Skin of body (tissue), 2 donors: ENCODE measurements around the gene SDR39U1. TPM values are rescaled to one million over a fixed set of nuclear protein-coding genes. Genes with fewer than 3 reads are reported as not detected.

Experiments
- DNase-seq: peaks from one replicate; lab custom pipeline; 2025; lab: John Stamatoyannopoulos, UW
- total RNA-seq: library from RNA; depleted of rRNA; stranded (reverse); fragments of >200 nt; gene quantifications from one replicate; pipeline ENCODE4 v1.2.3, GENCODE V29; 2014

The SDR39U1 gene
- total RNA-seq, 1 donor from 2014 or later: 13.5 TPM

DNA sequence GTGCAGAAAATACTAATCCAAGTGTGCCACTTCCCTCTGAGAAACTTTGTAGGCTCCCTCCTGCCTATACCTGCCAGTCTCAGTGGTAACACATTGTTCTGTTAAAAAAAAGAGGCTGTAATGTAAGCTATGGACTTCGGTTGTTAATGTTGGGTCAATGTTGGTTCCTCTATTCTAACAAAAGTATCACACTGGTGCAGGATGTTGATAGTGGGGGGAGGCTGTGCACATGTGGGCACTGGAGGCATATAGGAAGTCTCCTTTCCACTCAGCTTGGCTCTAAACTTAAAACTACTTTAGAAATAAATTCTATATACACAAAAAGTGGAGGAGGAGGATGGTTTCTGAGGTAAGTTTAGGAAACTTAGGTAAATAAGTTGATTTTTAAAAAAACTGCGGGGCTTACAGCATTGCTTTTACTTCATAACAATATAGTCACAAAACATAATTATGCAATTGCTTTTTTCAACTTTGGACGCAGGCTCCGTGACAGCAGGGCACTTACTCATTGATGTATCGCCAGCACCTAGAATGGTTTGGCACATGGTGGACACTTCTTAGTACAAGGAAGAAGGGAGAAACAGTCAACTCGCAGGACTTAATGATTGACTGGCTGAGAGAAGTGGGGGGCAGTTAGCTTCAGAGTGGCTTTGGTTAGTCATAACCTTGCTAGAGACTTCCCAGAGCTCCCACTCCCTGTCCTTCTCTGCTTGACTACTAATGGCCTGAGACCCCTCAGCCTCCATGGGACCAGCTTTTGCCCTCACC lies 51.7 kb downstream of the SDR39U1 start:
- no peak for DNase-seq

Other genes starting within 250 kb of the SDR39U1 start
- gene TM9SF1, start 247.3 kb downstream of the SDR39U1 start, total RNA-seq: 22.4 TPM
- not detected for gene TSSK4, start 237.1 kb downstream of the SDR39U1 start, total RNA-seq
- 30.1 TPM for gene CHMP4A, start 229.3 kb downstream of the SDR39U1 start, total RNA-seq
- gene MDP1, start 226.7 kb downstream of the SDR39U1 start, total RNA-seq: 9.5 TPM
- gene NEDD8, start 210.4 kb downstream of the SDR39U1 start, total RNA-seq: 73.5 TPM
- 39.9 TPM for gene GMPR2, start 209.8 kb downstream of the SDR39U1 start, total RNA-seq
- gene TINF2, start 200.2 kb downstream of the SDR39U1 start, total RNA-seq: 36.2 TPM
- 26.1 TPM for gene TGM1, start 179.6 kb downstream of the SDR39U1 start, total RNA-seq
- 13.2 TPM for gene RABGGTA, start 171.2 kb downstream of the SDR39U1 start, total RNA-seq
- gene DHRS1, start 143.0 kb downstream of the SDR39U1 start, total RNA-seq: 17.9 TPM
- 14.8 TPM for gene NOP9, start 142.9 kb downstream of the SDR39U1 start, total RNA-seq
- gene CIDEB, start 134.8 kb downstream of the SDR39U1 start, total RNA-seq: 7.9 TPM
- 13.9 TPM for gene LTB4R2, start 132.6 kb downstream of the SDR39U1 start, total RNA-seq
- gene LTB4R, start 131.3 kb downstream of the SDR39U1 start, total RNA-seq: 8.6 TPM
- gene ADCY4, start 107.7 kb downstream of the SDR39U1 start, total RNA-seq: 9.6 TPM
- 5.6 TPM for gene RIPK3, start 102.8 kb downstream of the SDR39U1 start, total RNA-seq
- 33.7 TPM for gene NFATC4, start 74.6 kb downstream of the SDR39U1 start, total RNA-seq
- 33.0 TPM for gene NYNRIN, start 43.8 kb downstream of the SDR39U1 start, total RNA-seq
- gene CBLN3, start 13.1 kb downstream of the SDR39U1 start, total RNA-seq: 1.8 TPM
- 38.8 TPM for gene KHNYN, start 12.8 kb downstream of the SDR39U1 start, total RNA-seq
- gene CMA1, start 65.5 kb upstream of the SDR39U1 start, total RNA-seq: 0.69 TPM
- gene CTSG, start 133.5 kb upstream of the SDR39U1 start, total RNA-seq: 31.1 TPM
- not detected for gene GZMH, start 166.9 kb upstream of the SDR39U1 start, total RNA-seq
- gene GZMB, start 191.4 kb upstream of the SDR39U1 start, total RNA-seq: 0.30 TPM